ENCODE data around the gene COMP. TPM values are rescaled to one million over a fixed set of nuclear protein-coding genes. Genes with fewer than 3 reads are reported as not detected.

Gene COMP
- total RNA-seq, 1 experiment from 2014 or later: not detected

GRCh38 chr19:18759995-18760426 lies 31.1 kb downstream of the COMP start (continued):
- TF ChIP-seq MAX (IDR thresholded peaks at IDR 0.05) (no peak), ATF3 (IDR thresholded peaks at IDR 0.05) (no peak), ZNF274 (IDR thresholded peaks at IDR 0.05; ENCODE audit: low read depth, low read length) (no peak), ELF1 (IDR thresholded peaks at IDR 0.05; ENCODE audit: borderline replicate concordance, low read depth) (no peak), TCF7L2 (IDR thresholded peaks at IDR 0.05; ENCODE audit: borderline replicate concordance, extremely low read depth, insufficient read depth, insufficient read length) (no peak), CEBPB (IDR thresholded peaks at IDR 0.05; ENCODE audit: low read depth) (no peak), ZBTB33 (IDR thresholded peaks at IDR 0.05; ENCODE audit: extremely low read depth, insufficient replicate concordance, low read length) (no peak), SRF (IDR thresholded peaks at IDR 0.05; ENCODE audit: low read depth) (no peak), SP1 (IDR thresholded peaks at IDR 0.05; ENCODE audit: low read depth) (no peak), FOSL1 (IDR thresholded peaks at IDR 0.05; ENCODE audit: low read depth) (no peak)

- ChIA-PET POLR2A (no interaction called here), CTCF (no interaction called here), RAD21 (ENCODE audit: low non-redundant PET in 1 of 2, low total read pairs in 2 of 2, uncharacterized antibody in 2 of 2, unreplicated experiment in 2 of 2) (no interaction called here)
- no peaks in the 10 kb centered on the region for H3K36me3 ChIP-seq (ENCODE audit: control insufficient read depth in 1 of 2, insufficient read depth in 2 of 2, low read length in 2 of 2)
- no peak overlapping the region for H3K9ac ChIP-seq (ENCODE audit: low read length)
- no peaks in the 10 kb centered on the region for H4K20me1 ChIP-seq (ENCODE audit: insufficient read depth)
- H3K79me2 ChIP-seq (ENCODE audit: insufficient read depth, low read length): no peaks in the 10 kb centered on the region
- intact Hi-C loops (cut with micrococcal nuclease): no loop called here
- H3K27me3 ChIP-seq (ENCODE audit: insufficient read depth, low read length): no peaks in the 10 kb centered on the region
- H3K4me3 ChIP-seq (replicated peaks in 1 of 2; ENCODE audit: low read depth in 1 of 2, low read length in 2 of 2): no peak overlapping the region
- no TSS peak for BruUV-seq (replicated peaks)
- no peak for ATAC-seq
- H2AFZ ChIP-seq (ENCODE audit: low read depth, low read length, poor library complexity, severe bottlenecking): no peak overlapping the region
- H3K9me2 ChIP-seq (ENCODE audit: insufficient read depth): no peaks in the 10 kb centered on the region
- no peak for DNase-seq (ENCODE audit: low read depth, low spot score)
- no peak overlapping the region for H3K4me2 ChIP-seq (ENCODE audit: low read length)
- no peak overlapping the region for H3K27ac ChIP-seq (ENCODE audit: low read depth, low read length)
- H3K4me1 ChIP-seq (ENCODE audit: control insufficient read depth in 1 of 2, insufficient read depth in 2 of 2, low read length in 2 of 2): peaks cover 29 to 31% of the 10 kb centered on the region in 2 experiments
- H3K9me3 ChIP-seq (ENCODE audit: control insufficient read depth in 1 of 2, insufficient read depth in 1 of 2, low read depth in 1 of 2, low read length in 2 of 2): no peaks in the 10 kb centered on the region
- no peak for TF ChIP-seq ZFX (IDR thresholded peaks at IDR 0.05)
- no peak for TF ChIP-seq JUND (IDR thresholded peaks at IDR 0.05)
- TF ChIP-seq ZNF274 (IDR thresholded peaks at IDR 0.05; ENCODE audit: low read depth, low read length): no peak
- no peak for TF ChIP-seq ZBTB33 (IDR thresholded peaks at IDR 0.05; ENCODE audit: extremely low read depth, insufficient replicate concordance, low read length)
- no peak for TF ChIP-seq REST (IDR thresholded peaks at IDR 0.05; ENCODE audit: low read depth)
- TF ChIP-seq CTCF (IDR thresholded peaks at IDR 0.05 in 2 of 3, conservative IDR thresholded peaks at IDR 0.05 in 1 of 3; ENCODE audit: borderline replicate concordance in 1 of 3, insufficient read depth in 1 of 3, low read depth in 2 of 3, low read length in 2 of 3): no peak
These were observed 31.7 kb downstream of the COMP start for GRCh38 chr19:18759304-18759994.

Data from HCT116 (cell line).